Mesenchymal stem cell (in vitro differentiated cells and primary cell): ENCODE data around the gene GRAMD2A.

Experiments used
- DNase-seq: peaks from one replicate; pipeline ENCODE4 v3.0.0-alpha.2; 2013
- H2AFZ ChIP-seq: one replicate; pipeline ENCODE4 v1.6.1; 2013; ENCODE audit warnings: low read depth, mild to moderate bottlenecking, control low read depth, inconsistent platforms, low read length, moderate library complexity
- H2AK5ac ChIP-seq: 2 replicates; pipeline ENCODE4 v1.6.1; 2013; ENCODE audit warnings: low read length, moderate library complexity, mild to moderate bottlenecking, inconsistent platforms; ENCODE audit not compliant: severe bottlenecking
- H2BK120ac ChIP-seq: one replicate; pipeline ENCODE4 v1.6.1; 2013; ENCODE audit warnings: low read depth, mild to moderate bottlenecking, inconsistent platforms, low read length, moderate library complexity
- H2BK12ac ChIP-seq, 2 experiments: one replicate each; pipeline ENCODE4 v1.6.1; 2013; ENCODE audit warnings: inconsistent platforms in 2 of 2, low read length in 2 of 2, mild to moderate bottlenecking in 2 of 2, moderate library complexity in 2 of 2, control low read depth in 1 of 2
- H2BK15ac ChIP-seq: one replicate; pipeline ENCODE4 v1.6.1; 2013; ENCODE audit warnings: mild to moderate bottlenecking, low read depth, inconsistent platforms; ENCODE audit not compliant: poor library complexity, severe bottlenecking
- H2BK5ac ChIP-seq: 2 replicates; pipeline ENCODE4 v1.6.1; 2013; ENCODE audit warnings: low read depth, mild to moderate bottlenecking, low read length, control low read depth, inconsistent platforms; ENCODE audit not compliant: poor library complexity, severe bottlenecking
- H3K14ac ChIP-seq, 2 experiments: one replicate each; pipeline ENCODE4 v1.6.1; 2013; ENCODE audit warnings: inconsistent platforms in 2 of 2, low read length in 2 of 2, control low read depth in 1 of 2, mild to moderate bottlenecking in 1 of 2, moderate library complexity in 1 of 2
- H3K18ac ChIP-seq, 2 experiments: one replicate each; pipeline ENCODE4 v1.6.1; 2013; ENCODE audit warnings: inconsistent platforms in 2 of 2, low read length in 2 of 2, control low read depth in 1 of 2, low read depth in 1 of 2, mild to moderate bottlenecking in 1 of 2
- H3K23ac ChIP-seq, 2 experiments: one replicate each; pipeline ENCODE4 v1.6.1; 2013; ENCODE audit warnings: inconsistent platforms in 2 of 2, low read length in 2 of 2, mild to moderate bottlenecking in 2 of 2, moderate library complexity in 2 of 2, control low read depth in 1 of 2
- H3K27ac ChIP-seq: 2 replicates; pipeline ENCODE4 v1.5.1; 2013; ENCODE audit warnings: mild to moderate bottlenecking, moderate library complexity, low read length, control low read depth, inconsistent platforms; ENCODE audit not compliant: poor library complexity, severe bottlenecking
- H3K27me3 ChIP-seq, 2 experiments: 2 replicates each; pipeline versions ENCODE4 v1.6.1 to v1.7.0; 2013; ENCODE audit warnings: low read length in 2 of 2, mild to moderate bottlenecking in 2 of 2, moderate library complexity in 2 of 2, control low read depth in 1 of 2, inconsistent platforms in 1 of 2; ENCODE audit not compliant: control insufficient read depth in 1 of 2, insufficient read depth in 1 of 2
- H3K36me3 ChIP-seq, 2 experiments: 2 replicates each; pipeline versions ENCODE4 v1.6.1 to v1.7.0; 2013; ENCODE audit warnings: low read length in 2 of 2, control low read depth in 1 of 2, inconsistent platforms in 1 of 2, low read depth in 1 of 2, mild to moderate bottlenecking in 1 of 2; ENCODE audit not compliant: insufficient read depth in 2 of 2, control insufficient read depth in 1 of 2
- H3K4ac ChIP-seq, 2 experiments: one replicate each; pipeline ENCODE4 v1.6.1; 2013; ENCODE audit warnings: inconsistent platforms in 2 of 2, low read length in 2 of 2, mild to moderate bottlenecking in 2 of 2, moderate library complexity in 2 of 2, control low read depth in 1 of 2, low read depth in 1 of 2
- H3K4me1 ChIP-seq: 2 replicates; pipeline ENCODE4 v1.6.1; 2013; ENCODE audit warnings: low read depth, low read length, control low read depth; ENCODE audit not compliant: control insufficient read depth, insufficient read depth
- H3K4me2 ChIP-seq: 2 replicates; pipeline ENCODE4 v1.6.1; 2013; ENCODE audit warnings: low read length, mild to moderate bottlenecking, inconsistent platforms; ENCODE audit not compliant: poor library complexity, severe bottlenecking
- H3K4me3 ChIP-seq, 2 experiments: 2 replicates each; pipeline versions ENCODE4 v1.5.1 to v1.7.0; 2013; ENCODE audit warnings: low read length in 2 of 2, mild to moderate bottlenecking in 2 of 2, control low read depth in 1 of 2, low read depth in 1 of 2; ENCODE audit not compliant: insufficient read depth in 1 of 2
- H3K79me1 ChIP-seq: replicated peaks from 2 replicates; pipeline ENCODE4 v1.6.1; 2013; ENCODE audit warnings: mild to moderate bottlenecking, control low read depth, low read length, inconsistent platforms; ENCODE audit not compliant: poor library complexity, severe bottlenecking
- H3K9ac ChIP-seq: 2 replicates; pipeline ENCODE4 v1.7.0; 2013; ENCODE audit warnings: mild to moderate bottlenecking, low read length, moderate library complexity
- H3K9me3 ChIP-seq: 2 replicates; pipeline ENCODE4 v1.7.0; 2013; ENCODE audit warnings: mild to moderate bottlenecking, low read length; ENCODE audit not compliant: control insufficient read depth
- H4K8ac ChIP-seq: one replicate; pipeline ENCODE4 v1.6.1; 2013; ENCODE audit warnings: inconsistent platforms, mild to moderate bottlenecking, low read length, moderate library complexity
- H4K91ac ChIP-seq: one replicate; pipeline ENCODE4 v1.6.1; 2013; ENCODE audit warnings: mild to moderate bottlenecking, low read length, inconsistent platforms
- WGBS: methylation state at CpG from one replicate; pipeline ENCODE4 v1.1.7; 2013; ENCODE audit warnings: mixed read lengths; 5-methylcytosine and 5-hydroxymethylcytosine counted together

The GRAMD2A gene

GRCh38 chr15:72135719-72136118 is 61.9 kb downstream of the GRAMD2A start:
- no peak overlapping the region for H4K8ac ChIP-seq
- H3K27ac ChIP-seq: no peak overlapping the region
- no CpG with 5 or more reads among the region's 2 CpGs for WGBS
- H4K91ac ChIP-seq: no peak overlapping the region
- H2BK15ac ChIP-seq: no peak overlapping the region
- H3K18ac ChIP-seq: no peak overlapping the region
- H3K79me1 ChIP-seq: peaks cover 2% of the 10 kb centered on the region
- no peaks in the 10 kb centered on the region for H3K27me3 ChIP-seq
- H2BK12ac ChIP-seq: no peak overlapping the region
- no peak overlapping the region for H3K4ac ChIP-seq
- H2AFZ ChIP-seq: no peak overlapping the region
- H3K4me3 ChIP-seq: no peak overlapping the region
- H3K4me2 ChIP-seq: no peak overlapping the region
- H3K9ac ChIP-seq: no peak overlapping the region
- DNase-seq: no peak
- no peak overlapping the region for H3K14ac ChIP-seq
- H2AK5ac ChIP-seq: no peak overlapping the region
- no peaks in the 10 kb centered on the region for H3K9me3 ChIP-seq
- peaks cover 1% of the 10 kb centered on the region for H3K4me1 ChIP-seq
- H2BK120ac ChIP-seq: no peak overlapping the region
- no peaks in the 10 kb centered on the region for H3K36me3 ChIP-seq
- H3K23ac ChIP-seq: no peak overlapping the region
- H2BK5ac ChIP-seq: no peak overlapping the region

GRCh38 chr15:72133211-72133610 is 64.4 kb downstream of the GRAMD2A start:
- Histone ChIP-seq H2BK120ac (no peak overlapping the region), H3K4me2 (no peak overlapping the region), H4K91ac (no peak overlapping the region), H3K79me1 (peaks cover 2% of the 10 kb centered on the region), H2AK5ac (no peak overlapping the region), H3K9ac (no peak overlapping the region), H3K36me3 (no peaks in the 10 kb centered on the region), H3K27ac (no peak overlapping the region), H3K23ac (no peak overlapping the region), H3K4me1 (peaks cover 1% of the 10 kb centered on the region), H3K9me3 (no peaks in the 10 kb centered on the region), H3K4ac (no peak overlapping the region), H2BK12ac (no peak overlapping the region), H3K4me3 (no peak overlapping the region), H3K14ac (no peak overlapping the region), H2BK5ac (no peak overlapping the region), H3K18ac (no peak overlapping the region), H4K8ac (no peak overlapping the region), H3K27me3 (no peaks in the 10 kb centered on the region), H2BK15ac (no peak overlapping the region), H2AFZ (no peak overlapping the region)
- 92% methylated on average over 1 of the region's 1 CpG for WGBS
- no peak for DNase-seq

- H3K4ac ChIP-seq: no peak overlapping the region
- no peaks in the 10 kb centered on the region for H3K9me3 ChIP-seq
- DNase-seq: no peak
- H2BK120ac ChIP-seq: no peak overlapping the region
- no peak overlapping the region for H3K18ac ChIP-seq
- H2AK5ac ChIP-seq: no peak overlapping the region
- H3K14ac ChIP-seq: no peak overlapping the region
- H3K79me1 ChIP-seq: peaks cover 2% of the 10 kb centered on the region
- no peak overlapping the region for H3K9ac ChIP-seq
- H3K4me3 ChIP-seq: no peak overlapping the region
- H3K36me3 ChIP-seq: no peaks in the 10 kb centered on the region
- H2AFZ ChIP-seq: no peak overlapping the region
- H3K27ac ChIP-seq: no peak overlapping the region
- H3K4me2 ChIP-seq: no peak overlapping the region
- H3K23ac ChIP-seq: no peak overlapping the region
- no peak overlapping the region for H4K91ac ChIP-seq
- 100% methylated on average over 1 of the region's 3 CpGs for WGBS
- H2BK15ac ChIP-seq: no peak overlapping the region
- no peak overlapping the region for H4K8ac ChIP-seq
- no peak overlapping the region for H2BK5ac ChIP-seq
- H3K27me3 ChIP-seq: no peaks in the 10 kb centered on the region
- peaks cover 1% of the 10 kb centered on the region for H3K4me1 ChIP-seq
- no peak overlapping the region for H2BK12ac ChIP-seq
Measured at GRCh38 chr15:72131922-72132321, 65.7 kb downstream of the GRAMD2A start.

DNA sequence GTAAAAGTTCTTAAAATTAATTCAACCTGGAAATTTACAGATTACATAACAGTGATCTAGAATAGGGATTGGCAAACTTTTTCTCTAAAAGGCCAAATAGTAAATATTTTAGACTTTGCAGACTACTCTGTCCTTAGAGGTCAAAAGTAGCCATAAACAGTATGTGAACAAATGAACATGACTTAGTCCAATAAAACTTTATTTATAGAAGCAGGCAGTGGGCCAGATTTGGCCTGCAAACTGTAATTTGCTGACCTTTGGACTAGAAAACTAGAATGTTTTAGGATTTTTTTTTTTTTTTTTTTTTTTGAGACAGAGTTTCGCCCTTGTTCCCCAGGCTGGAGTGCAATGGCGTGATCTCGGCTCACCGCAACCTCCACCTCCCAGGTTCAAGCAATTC is 67.3 kb downstream of the GRAMD2A start:
- H3K4ac ChIP-seq: no peak overlapping the region
- H3K9ac ChIP-seq: no peak overlapping the region
- H2BK15ac ChIP-seq: no peak overlapping the region
- H4K91ac ChIP-seq: no peak overlapping the region
- H3K4me2 ChIP-seq: no peak overlapping the region
- H3K9me3 ChIP-seq: no peaks in the 10 kb centered on the region
- no peak overlapping the region for H3K23ac ChIP-seq
- no peak overlapping the region for H3K27ac ChIP-seq
- no peak overlapping the region for H3K14ac ChIP-seq
- H2AFZ ChIP-seq: no peak overlapping the region
- no peak for DNase-seq
- no peak overlapping the region for H3K18ac ChIP-seq
- H3K27me3 ChIP-seq: no peaks in the 10 kb centered on the region
- no peak overlapping the region for H4K8ac ChIP-seq
- no peak overlapping the region for H3K4me3 ChIP-seq
- peaks cover 2% of the 10 kb centered on the region for H3K79me1 ChIP-seq
- no peaks in the 10 kb centered on the region for H3K36me3 ChIP-seq
- H2AK5ac ChIP-seq: no peak overlapping the region
- H2BK5ac ChIP-seq: no peak overlapping the region
- no peaks in the 10 kb centered on the region for H3K4me1 ChIP-seq
- H2BK120ac ChIP-seq: no peak overlapping the region
- H2BK12ac ChIP-seq: no peak overlapping the region
- WGBS: 80% methylated on average over 1 of the region's 4 CpGs
